GM23248 (cell line): ENCODE data around the gene TMC2.
"Not testable (repeated sequence)": the region's sequence is repeated elsewhere in the genome, so short reads cannot be mapped to it uniquely, and the experiment has no call there.

ENCODE experiments used
- EZH2 ChIP-seq: fragments of 200-600 bp; sonication (generic); IDR thresholded peaks from 2 replicates; pipeline ENCODE4 v1.6.1; 2018; ENCODE audit warnings: antibody characterized with exemption, mild to moderate bottlenecking; ENCODE audit not compliant: insufficient read depth, poor library complexity, severe bottlenecking
- EZH2phosphoT487 ChIP-seq: fragments of 200-600 bp; sonication (generic); IDR thresholded peaks from 2 replicates; pipeline ENCODE4 v1.6.1; 2018; ENCODE audit warnings: antibody characterized with exemption, moderate library complexity, mild to moderate bottlenecking, low read depth; ENCODE audit not compliant: insufficient read depth

DNA sequence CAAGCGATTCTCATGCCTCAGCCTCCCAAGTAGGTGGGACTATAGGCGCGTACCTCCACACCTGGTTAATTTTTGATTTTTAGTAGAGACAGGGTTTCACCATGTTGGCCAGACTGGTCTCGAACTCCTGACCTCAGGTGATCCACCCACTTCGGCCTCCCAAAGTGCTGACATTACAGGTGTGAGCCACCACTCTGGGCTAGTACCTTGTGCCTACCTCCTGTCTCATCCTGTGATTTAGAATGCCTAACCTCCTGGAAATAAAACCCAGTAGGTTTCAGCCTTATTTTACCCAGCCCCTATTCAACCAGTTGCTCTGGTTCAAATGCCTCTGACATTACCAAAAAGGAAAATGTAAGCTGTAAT lies 10.2 kb upstream of the TMC2 start:
- not testable (repeated sequence) for TF ChIP-seq EZH2, EZH2phosphoT487
